T-helper 1 cell treated with Interleukin-12 subunit alpha and Interleukin-12 subunit beta and Interleukin-4 antibody, amounts not matched to agents 30 ng/mL and 1 ng/mL, for 36 hours (primary cell): ENCODE results near the gene LRSAM1. TPM values are rescaled to one million over a fixed set of nuclear protein-coding genes. Genes with fewer than 3 reads are reported as not detected.

Source experiments
- intact Hi-C: fragments of 100-400 bp; cut with micrococcal nuclease; formaldehyde crosslinking; loops from one replicate; pipeline ENCODE4 v1.15.1; 2024
- total RNA-seq: library from RNA; stranded (reverse); gene quantifications from 2 replicates; pipeline ENCODE4 v1.2.3, GENCODE V29; 2022

Gene LRSAM1
- total RNA-seq, 1 donor from 2014 or later, result 19.2 TPM

DNA sequence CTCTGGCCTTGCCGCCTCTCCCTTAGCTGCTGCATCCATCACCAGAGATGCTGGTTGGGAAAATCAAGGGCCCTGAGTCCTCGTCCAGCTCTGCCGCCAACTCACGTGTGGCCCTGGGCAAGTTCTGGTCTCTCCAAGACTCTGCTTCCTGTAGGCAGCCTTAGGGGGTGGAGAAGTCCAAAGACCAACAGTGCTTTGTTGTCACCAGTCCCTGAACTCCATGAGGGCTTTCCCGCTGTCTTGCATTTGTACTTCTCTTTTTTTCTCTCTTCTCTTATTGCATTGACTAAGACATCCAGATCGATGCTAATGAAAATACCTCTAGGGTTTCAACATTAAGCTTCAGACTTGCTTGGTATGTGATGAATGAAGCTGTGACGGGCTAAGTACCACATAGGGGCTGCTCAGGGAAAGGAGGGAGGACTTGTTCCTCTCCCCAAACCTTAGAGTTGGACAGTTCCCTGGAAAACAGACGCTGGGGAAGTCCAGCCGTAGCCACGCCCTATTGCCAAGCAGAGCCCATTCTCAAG lies 97.1 kb downstream of the LRSAM1 start:
- intact Hi-C loops, result no loop called here

DNA sequence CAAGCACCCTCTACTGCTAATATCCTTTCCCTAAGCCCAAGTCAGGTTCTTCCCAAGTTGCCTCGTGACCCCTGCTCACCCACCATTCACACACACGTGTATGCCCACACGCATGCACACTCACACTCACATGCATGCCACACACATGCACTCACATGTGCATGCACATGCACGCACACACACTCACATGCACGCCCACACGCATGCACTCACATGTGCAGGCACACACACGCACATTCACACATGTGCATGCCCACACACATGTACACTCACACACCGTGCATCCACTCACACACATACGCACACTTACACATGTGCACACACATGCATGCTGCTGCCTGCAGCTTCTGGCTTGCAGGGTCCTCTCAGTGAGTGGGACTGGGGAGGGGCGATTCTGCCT lies 97.9 kb downstream of the LRSAM1 start:
- intact Hi-C loops, result no loop called here

GRCh38 chr9:127549751-127550150 lies 98.4 kb downstream of the LRSAM1 start:
- intact Hi-C loops, result no loop called here

GRCh38 chr9:127550282-127550681 lies 99.0 kb downstream of the LRSAM1 start:
- intact Hi-C loops, result no loop called here

DNA sequence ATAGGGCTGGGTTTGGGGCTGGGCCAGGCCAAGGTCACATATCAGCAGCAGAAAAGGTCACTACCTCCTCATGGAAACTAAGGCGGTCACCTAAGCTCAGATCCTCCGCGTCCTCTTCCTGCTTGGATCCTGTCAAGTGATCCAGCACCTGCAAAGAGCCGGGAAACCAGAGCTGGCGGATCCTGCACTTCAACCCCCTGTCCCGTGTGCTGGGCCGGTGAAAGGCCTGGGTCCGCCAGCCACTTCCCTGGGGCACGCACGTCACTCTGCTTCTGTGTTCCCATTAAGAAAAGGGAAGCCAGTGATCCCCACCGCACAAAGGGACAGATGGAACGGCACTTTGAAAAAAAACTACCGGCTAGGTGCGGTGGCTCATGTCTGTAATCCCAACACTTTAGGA lies 99.4 kb downstream of the LRSAM1 start:
- intact Hi-C loops, result no loop called here

Other genes starting within 250 kb of the LRSAM1 start
- gene GARNL3, start 186.7 kb upstream of the LRSAM1 start, total RNA-seq, result 0.88 and 1.3 TPM in 2 replicates
- gene SLC2A8, start 54.3 kb upstream of the LRSAM1 start, total RNA-seq, result 7.1 and 7.4 TPM in 2 replicates
- 16.8 and 19.4 TPM in 2 replicates for gene ZNF79, start 27.1 kb upstream of the LRSAM1 start, total RNA-seq
- 841 and 859 TPM in 2 replicates for gene RPL12, start 104 bp upstream of the LRSAM1 start, total RNA-seq
- 16.0 and 16.8 TPM in 2 replicates for gene STXBP1, start 160.8 kb downstream of the LRSAM1 start, total RNA-seq